OCI-LY3 (cell line): ENCODE data around the gene FGD2.

Experiments
- CTCF ChIP-seq: fragments of 200-600, 300-600 bp; sonication (generic); IDR thresholded peaks from 2 replicates; pipeline ENCODE4 v1.5.1; 2014; ENCODE audit warnings: antibody characterized with exemption, low read length, low read depth
- EZH2phosphoT487 ChIP-seq: fragments of 200-600 bp; shearing (Covaris generic); IDR thresholded peaks from 2 replicates; pipeline ENCODE4 v1.6.1; 2018; ENCODE audit warnings: antibody characterized with exemption, mixed run types, low read depth

GRCh38 chr6:37011656-37012378 lies 6.4 kb downstream of the FGD2 start:
- TF ChIP-seq CTCF = no peak
- no peak for TF ChIP-seq EZH2phosphoT487
